GM18499 (cell line): ENCODE measurements around the gene IPPK.

ENCODE experiments used
- ATAC-seq: cut with Tn5 transposase; IDR thresholded peaks from one replicate; pipeline ENCODE4 v1.9.1; 2021; ENCODE audit warnings: moderate number of reproducible peaks; ENCODE audit not compliant: insufficient read depth, unreplicated experiment

Gene IPPK

DNA sequence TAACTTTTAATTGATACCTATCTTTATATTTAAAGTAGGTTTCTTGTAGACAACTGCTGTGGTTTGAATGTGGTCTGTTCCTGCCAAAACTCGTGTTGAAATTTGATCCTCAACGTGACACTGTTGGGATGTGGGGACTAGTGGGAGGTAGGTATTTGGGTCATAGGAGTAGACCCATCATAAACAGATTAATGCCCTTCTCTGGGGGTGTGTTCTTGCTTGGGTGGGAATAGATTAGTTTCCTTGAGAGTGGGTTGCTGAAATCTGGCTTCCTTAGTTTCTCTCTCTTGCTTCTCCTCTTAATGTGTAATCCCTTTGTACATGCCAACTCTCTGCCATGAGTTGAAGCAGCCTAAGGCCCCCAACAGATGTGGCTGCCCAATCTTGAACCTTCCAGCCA lies 34.6 kb upstream of the IPPK start:
- ATAC-seq, result no peak

DNA sequence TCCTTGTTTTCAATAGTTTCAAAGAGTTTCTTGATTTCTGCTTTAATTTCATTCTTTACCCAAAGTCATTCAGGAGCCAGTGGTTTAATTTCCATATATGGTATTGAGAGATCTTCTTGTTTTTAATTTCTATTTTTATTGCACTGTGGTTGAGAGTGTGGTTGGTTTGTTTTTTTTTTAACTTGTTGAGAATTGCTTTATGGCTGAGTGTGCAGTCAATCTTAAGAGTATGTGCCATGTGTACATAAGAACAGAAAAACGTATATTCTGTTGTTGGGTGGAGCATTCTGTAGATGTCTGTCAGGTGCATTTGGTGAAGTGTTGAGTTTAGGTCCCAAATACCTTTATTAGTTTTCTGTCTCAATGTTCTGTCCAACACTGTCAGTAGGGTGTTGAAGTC lies 26.7 kb upstream of the IPPK start:
- ATAC-seq, result no peak

DNA sequence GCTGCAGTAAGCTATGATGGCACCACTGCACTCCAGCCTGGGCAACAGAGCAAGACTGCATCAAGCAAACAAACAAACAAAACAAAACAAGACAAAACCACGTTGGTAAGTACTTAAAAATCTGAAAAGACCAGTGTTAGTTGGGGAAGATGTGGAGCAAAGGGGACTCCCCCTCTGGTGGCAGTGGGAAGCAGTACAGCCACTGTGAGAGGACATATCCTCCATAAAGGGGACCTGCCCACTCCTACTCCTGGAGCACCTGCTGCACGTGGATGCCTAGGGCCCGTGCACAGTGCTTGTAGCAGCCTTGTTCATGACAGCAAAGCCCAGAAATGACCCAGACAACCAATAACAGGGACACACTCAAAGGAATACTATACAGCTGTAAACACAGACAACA lies 17.0 kb upstream of the IPPK start:
- ATAC-seq, result no peak

DNA sequence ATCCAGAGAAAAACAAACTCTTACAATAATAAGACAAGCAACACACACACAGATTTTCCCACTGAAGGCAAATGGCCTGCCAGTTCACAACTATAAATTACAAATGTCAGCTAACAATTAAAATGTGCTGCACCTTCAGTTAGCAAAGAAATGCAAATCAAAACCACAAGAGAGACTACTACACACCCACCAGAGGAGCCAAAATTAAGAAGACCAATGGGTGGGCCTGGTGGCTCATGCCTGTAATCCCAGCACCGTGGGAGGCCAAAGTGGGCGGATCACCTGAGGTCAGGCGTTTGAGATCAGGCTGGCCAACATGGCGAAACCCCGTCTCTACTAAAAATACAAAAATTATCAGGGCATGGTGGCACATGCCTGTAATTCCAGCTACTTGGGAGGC lies 15.1 kb upstream of the IPPK start:
- no peak for ATAC-seq

DNA sequence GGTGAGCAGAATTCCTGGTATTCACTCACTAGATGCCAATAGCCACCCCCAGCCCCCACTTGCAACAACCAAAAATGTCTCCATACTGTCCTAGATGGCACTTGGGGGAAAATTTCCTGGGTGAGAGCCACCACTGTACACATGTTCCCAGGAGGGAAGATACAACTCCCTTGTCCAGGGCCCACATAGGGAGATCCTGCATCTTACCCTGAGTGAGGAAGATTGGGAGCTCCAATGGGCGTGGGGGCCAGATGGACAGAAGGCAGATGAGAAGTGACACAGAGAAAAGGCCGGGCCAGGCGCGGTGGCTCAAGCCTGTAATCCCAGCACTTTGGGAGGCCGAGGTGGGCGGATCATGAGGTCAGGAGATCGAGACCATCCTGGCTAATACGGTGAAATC lies 12.3 kb upstream of the IPPK start:
- no peak for ATAC-seq

DNA sequence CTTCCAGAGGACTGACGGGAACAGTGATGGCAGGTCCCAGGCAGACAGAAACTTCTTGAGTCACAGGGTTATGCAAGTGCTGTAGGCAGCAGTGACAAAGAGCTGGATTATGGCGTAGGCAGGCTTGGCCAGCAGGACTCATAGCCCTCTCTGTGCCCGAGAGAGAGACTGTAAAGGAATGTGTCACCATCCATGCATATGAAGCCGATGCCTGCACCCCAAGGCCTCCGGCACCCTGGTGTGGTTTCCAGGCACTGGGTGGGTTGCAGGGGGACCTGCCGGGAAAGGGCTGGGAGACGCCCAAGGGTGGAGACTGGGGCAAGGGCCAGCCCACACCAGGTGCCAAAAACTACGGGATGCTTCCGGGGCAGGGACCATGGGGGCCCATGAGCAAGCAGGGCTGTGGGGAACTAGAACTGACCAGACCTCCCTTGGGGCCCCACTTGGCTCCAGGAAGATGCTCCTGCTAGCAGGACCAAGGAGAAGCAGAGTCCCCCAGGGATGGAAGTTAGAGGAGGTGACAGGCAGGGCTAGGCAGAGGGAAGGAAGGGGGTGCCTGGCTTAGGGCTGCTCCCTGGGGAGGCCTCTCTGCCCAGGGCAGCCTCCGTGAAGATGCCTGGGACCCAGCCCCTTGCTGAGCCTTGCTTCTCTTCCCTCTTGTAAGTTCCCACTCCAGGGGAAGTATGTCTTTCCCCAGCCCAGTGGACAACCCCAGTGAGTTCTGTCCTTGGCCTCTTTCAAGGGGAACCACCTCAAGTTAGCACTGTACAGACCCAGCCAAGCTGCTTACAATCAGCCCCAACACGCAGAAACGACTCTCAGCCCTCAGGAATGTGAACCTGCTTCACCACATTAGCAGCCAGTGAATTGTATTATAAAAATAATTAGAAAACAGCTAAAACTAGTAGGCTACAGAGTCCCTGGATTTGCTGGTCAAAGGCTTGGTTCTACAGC lies 10.5 kb upstream of the IPPK start:
- ATAC-seq, result no peak

DNA sequence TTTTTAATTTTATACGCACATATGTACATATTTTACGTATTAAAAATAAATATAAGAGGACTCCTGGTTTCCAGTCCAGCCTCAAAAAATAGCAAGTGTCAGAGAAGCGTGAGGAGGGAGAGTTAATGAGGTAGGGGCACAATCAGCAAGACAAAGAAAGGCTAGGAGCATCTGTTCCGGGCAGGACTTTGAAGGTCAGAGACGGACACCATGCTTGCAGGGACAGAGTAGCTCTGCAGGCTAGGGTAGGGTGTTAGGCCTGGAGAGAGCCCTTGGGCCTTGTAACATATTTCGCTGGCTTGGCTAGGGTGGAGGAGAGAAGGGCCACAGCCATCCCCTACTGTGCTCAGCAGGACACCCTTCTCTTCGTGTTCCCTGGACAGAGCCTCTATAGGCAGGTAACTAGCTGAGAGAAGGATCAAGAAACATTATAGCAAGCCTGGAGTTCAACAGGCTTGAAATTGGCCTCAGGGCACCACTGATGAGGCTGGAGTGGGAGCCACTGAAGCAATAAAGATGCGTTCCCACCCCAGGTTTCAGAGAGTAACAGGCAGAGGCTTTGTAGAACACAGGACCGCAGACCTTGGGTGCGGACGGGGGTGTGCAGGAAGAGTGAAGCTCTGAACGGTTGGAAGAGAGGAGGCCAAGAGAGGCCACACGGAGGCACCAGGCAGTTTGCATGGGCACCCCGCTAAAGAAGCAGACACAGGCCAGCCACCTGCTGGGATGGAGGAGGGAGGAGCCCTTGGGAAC lies 9.7 kb upstream of the IPPK start:
- no peak for ATAC-seq

DNA sequence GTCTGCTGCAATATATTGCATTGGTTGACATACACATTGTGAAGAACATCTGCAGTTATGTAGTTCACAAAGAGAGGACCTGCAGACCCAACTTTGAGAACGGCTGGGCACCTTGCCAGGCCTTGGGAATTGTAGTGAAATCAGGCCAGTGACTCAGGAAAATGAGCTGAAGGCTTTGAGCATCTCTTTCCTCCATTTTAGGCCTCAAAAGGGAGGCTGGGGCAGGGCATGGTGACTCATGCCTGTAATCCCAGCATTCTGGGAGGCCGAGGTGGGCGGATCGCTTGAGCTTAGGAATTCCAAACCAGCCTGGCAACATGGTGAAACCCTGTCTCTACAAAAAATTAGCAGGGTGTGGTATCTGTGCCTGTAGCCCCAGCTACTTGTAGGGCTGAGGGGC lies 1.4 kb upstream of the IPPK start:
- no peak for ATAC-seq

DNA sequence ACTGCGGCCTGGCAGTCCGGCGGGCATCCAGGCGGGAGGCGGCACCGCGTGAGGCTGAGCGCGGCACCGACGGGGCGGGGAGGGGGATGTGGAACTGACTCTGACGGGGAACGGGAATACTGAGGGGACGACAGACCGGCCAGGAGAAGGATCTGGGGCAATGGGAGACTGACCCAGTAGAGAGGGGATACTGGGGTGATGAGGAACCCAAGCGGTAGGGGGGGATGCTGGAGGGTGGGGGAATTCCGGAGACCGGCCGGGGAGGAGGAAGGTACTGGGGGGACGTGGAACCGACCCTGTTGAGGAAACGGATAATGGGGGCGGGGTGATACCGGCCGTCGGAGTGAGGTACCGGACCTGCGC lies 423 bp downstream of the IPPK start:
- no peak for ATAC-seq

DNA sequence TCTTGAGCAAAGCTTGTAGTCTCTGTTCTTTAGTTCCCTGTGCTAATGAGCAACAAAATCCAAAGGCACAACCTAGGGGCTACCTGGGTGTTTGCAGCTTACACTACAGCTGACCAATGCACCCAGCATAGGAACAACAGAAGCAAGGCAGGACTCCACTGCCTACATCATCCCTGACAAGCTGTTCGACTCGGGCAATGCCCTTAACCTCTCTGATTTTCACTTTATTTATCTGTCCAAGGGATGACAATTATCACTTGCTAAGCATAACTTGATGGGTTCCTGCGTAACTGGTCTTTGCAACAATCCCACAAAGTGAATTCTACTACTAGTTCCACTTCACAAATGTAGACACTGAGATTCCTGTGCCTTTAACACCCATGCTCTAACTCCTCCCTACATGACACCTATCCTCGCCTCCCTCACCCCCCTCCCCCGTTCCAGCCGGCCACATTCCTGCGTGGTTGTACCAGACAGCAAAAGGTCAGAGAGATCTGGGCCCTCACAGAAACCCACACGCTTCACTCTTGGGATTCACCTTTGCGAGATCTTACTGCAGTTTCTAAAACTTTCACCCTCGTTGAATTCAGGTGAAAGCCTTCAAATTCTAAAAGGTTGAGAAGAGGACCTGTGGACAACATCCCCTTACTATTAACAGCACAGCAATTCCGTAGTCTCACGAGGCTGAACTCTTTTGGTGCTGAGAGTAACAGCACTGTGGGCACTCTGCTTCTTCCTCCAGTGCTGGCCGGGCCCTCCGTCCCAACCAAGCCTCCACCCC lies 995 bp downstream of the IPPK start:
- ATAC-seq, result no peak

DNA sequence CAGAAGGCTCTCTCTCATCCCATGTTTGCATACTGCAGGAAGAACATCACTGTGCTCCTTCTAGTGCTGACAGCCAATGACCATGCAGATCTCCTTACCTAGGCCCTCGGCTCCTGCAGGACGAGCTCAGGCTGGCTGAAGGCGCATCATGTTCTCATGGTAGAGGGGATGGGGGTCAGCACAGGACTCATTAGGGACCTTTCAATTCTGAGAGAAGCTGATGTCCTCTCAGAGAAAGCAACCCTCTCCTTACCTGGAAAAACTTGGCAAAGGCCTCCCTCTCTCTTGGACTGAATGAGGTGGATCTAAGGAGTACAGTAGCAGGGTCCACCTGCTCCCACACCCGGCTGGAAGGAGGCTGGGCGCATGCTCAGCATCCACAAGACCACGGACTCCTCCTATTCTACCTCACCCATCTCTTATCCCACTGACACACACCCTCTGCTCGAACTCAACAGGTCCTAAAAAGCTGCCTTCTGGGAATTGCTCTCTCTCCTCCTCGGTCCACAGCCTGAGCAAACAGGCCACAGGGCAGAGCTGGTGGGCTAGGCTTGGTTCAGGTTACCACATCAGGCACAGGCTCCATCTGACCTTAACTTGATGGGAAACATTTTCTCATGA lies 2.9 kb downstream of the IPPK start:
- ATAC-seq, result no peak

DNA sequence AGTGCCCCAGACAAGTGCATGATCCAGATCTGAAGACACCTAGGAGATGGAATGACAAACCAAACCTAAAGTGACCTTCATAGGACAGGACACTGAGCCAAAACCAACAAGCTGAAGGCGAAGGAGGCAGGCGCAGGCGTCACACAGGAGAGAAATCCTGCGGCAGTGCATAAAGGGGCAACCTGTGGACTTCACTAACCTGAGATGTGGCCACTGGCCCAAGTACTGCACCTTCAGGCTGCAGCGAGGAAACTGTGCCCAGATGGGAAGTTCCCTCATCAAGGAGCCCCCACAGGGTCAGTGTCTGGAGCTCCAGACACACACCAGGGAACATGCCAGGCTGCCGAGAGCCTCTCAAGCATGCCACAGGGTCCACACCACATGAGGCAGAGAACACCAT lies 3.7 kb downstream of the IPPK start:
- ATAC-seq, result no peak

DNA sequence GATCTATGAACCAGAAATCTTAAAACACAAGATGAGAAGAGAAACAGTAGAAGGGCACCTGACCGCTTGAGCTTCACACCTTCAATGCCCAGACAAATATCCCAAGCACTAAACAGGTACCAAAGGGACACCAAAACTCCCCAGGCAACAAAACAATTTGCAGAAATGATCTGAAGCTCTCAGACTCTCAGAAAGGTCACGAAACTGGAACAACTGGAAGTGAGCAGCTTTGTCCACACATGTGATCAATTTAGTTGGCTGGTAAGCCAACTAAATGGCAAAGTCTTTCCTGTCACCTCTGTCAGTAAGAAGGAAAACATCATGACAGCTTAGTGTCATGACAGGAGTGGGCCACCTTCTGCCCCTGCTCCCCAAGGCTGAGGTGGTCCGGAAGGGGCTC lies 4.1 kb downstream of the IPPK start:
- ATAC-seq, result no peak

DNA sequence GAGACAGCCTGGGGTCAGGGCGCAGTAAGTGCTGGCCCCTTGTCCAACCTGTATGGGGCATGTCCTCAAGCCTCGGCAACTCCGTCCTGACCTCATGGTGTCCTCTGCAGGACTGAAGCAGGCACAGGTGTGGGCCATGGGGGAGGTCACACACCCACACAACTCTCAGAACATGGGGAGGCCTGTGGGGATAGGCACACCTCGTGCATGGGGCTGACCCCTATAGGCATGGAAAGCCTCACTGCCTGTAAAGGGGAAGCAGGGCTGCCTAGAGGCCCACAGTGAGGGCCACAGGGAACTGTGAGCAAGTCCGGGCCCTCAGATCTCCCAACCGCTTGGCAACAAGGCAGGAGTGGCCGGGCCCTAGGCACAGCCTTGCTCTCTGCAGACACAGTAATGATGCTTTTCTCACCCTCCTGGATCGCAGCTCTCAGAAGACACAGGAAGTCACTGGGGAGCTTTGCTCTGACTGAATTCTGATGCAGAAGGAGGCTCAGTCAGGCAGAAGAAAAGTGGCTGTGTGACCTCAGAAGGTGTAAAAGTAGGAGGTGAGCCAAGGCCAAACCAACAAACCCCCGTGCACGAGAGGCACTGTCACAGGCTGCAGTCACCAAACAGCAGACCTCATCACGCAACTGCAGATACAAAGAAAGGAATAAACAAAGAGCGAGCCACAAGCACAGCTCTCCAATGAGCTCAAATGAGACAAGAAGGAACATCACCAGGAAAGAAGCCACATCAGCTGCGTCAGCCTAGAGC lies 5.4 kb downstream of the IPPK start:
- ATAC-seq, result no peak

DNA sequence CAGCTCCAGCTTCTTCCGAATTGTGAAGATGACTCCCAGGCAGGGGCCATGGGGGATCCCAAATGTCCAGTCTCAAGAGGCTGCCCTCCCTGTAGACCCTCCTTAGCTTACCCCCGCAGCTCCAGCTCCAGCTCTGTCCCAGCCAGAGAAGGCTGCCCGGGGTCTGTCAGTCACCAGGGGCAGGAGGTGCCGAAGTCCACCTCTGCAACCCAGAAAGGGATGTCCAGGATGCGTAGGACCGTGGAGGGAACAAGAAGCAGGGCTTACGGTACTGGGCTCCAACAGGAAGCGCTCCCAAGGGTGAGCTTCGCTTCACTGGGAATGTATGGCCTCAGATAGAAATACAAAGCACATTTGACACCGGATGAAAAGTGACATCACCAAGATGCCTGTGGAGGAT lies 6.0 kb downstream of the IPPK start:
- no peak for ATAC-seq

DNA sequence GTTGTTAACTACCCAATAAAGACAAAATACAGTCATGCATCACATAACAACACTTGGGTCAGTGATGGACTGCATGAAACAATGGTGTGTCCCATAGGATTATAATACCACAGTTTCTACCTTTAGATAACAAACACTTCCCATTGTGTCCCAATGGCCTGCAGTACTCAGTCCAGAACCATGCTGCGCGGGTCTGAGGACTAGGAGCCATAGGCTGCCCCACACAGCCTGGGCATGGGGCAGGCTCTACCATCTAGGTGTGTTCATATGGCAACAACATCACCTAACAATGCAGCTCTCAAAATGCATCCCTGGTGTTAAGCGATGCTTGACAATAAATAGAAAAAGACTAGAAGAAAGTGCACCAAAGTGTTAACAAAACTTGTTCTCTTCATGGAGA lies 6.8 kb downstream of the IPPK start:
- no peak for ATAC-seq

DNA sequence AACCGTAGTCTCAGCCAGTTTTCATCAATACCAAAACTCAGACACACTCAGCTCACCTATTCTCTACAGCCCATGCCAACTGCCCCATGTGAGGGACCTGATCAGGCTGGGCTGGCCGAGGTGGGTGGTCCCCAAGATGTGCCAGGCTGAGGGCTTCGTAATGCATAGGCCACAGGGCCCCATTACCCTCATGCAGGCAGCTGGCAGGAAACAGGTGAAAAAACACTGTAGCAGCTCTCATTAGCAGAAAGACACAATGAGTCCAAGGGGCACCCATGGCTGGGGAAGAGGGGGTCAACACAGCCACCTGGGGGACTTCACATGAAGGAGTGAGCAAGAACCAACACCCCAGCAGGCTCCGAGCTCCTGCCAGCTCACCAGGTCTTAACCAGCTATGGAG lies 8.2 kb downstream of the IPPK start:
- no peak for ATAC-seq

DNA sequence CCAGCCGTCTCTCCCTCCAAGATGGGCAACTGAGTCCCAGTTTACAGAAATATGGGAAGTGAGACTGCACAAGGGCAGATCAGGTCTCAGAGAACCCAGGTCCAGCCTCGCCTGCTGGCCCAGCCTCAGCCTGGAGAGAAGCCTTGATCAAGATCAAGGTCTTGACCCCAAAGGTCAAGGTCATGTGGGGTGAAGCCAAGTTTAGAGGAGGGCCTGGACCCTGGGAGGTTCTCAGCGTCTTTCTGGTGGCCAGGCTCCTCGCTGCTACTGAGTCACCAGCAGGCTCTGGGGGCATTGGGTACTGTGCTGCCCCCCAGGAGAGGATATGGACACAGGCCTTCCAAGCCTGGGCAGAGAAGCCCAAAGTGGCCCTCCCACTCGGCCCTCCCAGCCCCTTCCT lies 8.8 kb downstream of the IPPK start:
- no peak for ATAC-seq

DNA sequence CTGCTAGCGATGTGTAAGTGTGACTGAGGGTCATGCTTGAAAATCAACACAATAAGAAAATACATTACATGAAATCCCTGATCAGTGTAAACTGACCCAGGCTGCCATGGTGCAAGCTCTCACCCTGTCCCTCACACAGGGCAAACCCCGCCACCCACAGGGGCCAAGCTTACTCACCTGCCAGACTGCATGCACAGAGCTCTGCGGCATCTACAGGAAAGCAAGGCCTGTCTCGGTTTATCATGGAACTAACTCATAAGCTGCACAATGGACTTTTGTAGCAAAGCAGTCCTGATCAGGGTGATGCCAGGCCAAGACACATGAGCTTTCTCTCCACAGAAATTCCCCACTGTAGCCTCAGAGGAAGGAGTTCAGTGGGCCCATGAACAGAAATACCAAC lies 9.7 kb downstream of the IPPK start:
- ATAC-seq, result no peak

DNA sequence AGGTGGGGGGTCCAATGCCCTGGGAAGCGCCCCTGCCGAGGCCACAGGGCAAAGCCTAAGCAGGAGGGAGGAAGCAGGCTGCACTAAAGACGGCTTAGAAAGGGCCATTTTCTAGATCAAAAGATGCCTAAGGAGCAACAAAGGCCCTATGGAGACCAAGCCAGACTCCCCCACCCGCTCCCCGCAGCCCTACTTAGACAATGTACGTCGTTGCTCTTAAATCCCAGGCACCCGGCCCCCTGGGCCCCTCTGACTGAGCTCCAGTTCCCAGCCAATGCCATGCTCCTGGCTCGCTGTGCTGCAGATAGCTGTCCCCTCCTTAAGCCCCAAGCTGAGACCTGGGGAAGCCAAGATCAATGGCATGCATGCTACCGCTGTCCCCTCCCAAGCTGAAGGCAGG lies 10.3 kb downstream of the IPPK start:
- no peak for ATAC-seq
